ENCODE results near the gene EXOC4.

The EXOC4 gene

GRCh38 chr7:134030460-134030865, 777.6 kb downstream of the EXOC4 start:
- DNase-seq (ENCODE audit: low read depth): no peak
- in situ Hi-C loops (cut with HindIII; ENCODE audit: low sequenced_read_pairs): no loop called here
- H3K4me3 ChIP-seq (ENCODE audit: low read depth, low read length): no peak overlapping the region
- TF ChIP-seq CTCF (IDR thresholded peaks at IDR 0.05; ENCODE audit: low read depth, low read length, missing control alignments): no peak

GRCh38 chr7:134031835-134032617, 779.1 kb downstream of the EXOC4 start:
- in situ Hi-C loops (cut with HindIII; ENCODE audit: low sequenced_read_pairs): no loop called here
- H3K4me3 ChIP-seq (ENCODE audit: low read depth, low read length): no peak overlapping the region
- no peak for DNase-seq (ENCODE audit: low read depth)
- no peak for TF ChIP-seq CTCF (IDR thresholded peaks at IDR 0.05; ENCODE audit: low read depth, low read length, missing control alignments)

GRCh38 chr7:134034652-134035051, 781.8 kb downstream of the EXOC4 start:
- no peak for TF ChIP-seq CTCF (IDR thresholded peaks at IDR 0.05; ENCODE audit: low read depth, low read length, missing control alignments)
- H3K4me3 ChIP-seq (ENCODE audit: low read depth, low read length): no peak overlapping the region
- in situ Hi-C loops (cut with HindIII; ENCODE audit: low sequenced_read_pairs): no loop called here
- DNase-seq (ENCODE audit: low read depth): no peak

GRCh38 chr7:134037991-134038390, 785.1 kb downstream of the EXOC4 start:
- no peak for DNase-seq (ENCODE audit: low read depth)
- no peak overlapping the region for H3K4me3 ChIP-seq (ENCODE audit: low read depth, low read length)
- in situ Hi-C loops (cut with HindIII; ENCODE audit: low sequenced_read_pairs): no loop called here
- no peak for TF ChIP-seq CTCF (IDR thresholded peaks at IDR 0.05; ENCODE audit: low read depth, low read length, missing control alignments)

GRCh38 chr7:134040988-134041387, 788.1 kb downstream of the EXOC4 start:
- in situ Hi-C loops (cut with HindIII; ENCODE audit: low sequenced_read_pairs): no loop called here
- DNase-seq (ENCODE audit: low read depth): no peak
- TF ChIP-seq CTCF (IDR thresholded peaks at IDR 0.05; ENCODE audit: low read depth, low read length, missing control alignments): no peak
- H3K4me3 ChIP-seq (ENCODE audit: low read depth, low read length): no peak overlapping the region

GRCh38 chr7:134041477-134041876, 788.6 kb downstream of the EXOC4 start:
- no peak for DNase-seq (ENCODE audit: low read depth)
- no peak for TF ChIP-seq CTCF (IDR thresholded peaks at IDR 0.05; ENCODE audit: low read depth, low read length, missing control alignments)
- in situ Hi-C loops (cut with HindIII; ENCODE audit: low sequenced_read_pairs): no loop called here

More at GRCh38 chr7:134041477-134041876, 788.6 kb downstream of the EXOC4 start:
- H3K4me3 ChIP-seq (ENCODE audit: low read depth, low read length): no peak overlapping the region

Data from astrocyte of the cerebellum (primary cell).